ENCODE measurements around the gene DIP2B.

DNA sequence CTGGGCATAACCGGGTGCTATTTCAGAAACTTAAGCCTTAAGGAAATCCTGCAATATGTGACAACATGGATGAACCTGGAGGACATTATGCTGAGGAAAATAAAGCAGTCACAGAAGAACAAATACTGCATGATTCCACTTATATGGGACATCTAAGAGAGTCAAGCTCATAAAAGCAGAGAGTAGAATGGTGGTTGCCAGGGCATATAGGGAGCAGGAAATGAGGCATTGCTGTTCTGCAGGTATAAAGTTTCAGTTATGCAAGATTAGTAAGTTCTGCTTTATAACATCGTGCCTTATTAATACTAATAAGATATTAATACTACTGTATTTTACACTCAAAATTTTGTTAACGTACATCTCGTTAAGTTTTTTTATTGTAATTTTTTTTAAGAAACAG, 134.9 kb downstream of the DIP2B start:
- TF ChIP-seq, protein P1, sequence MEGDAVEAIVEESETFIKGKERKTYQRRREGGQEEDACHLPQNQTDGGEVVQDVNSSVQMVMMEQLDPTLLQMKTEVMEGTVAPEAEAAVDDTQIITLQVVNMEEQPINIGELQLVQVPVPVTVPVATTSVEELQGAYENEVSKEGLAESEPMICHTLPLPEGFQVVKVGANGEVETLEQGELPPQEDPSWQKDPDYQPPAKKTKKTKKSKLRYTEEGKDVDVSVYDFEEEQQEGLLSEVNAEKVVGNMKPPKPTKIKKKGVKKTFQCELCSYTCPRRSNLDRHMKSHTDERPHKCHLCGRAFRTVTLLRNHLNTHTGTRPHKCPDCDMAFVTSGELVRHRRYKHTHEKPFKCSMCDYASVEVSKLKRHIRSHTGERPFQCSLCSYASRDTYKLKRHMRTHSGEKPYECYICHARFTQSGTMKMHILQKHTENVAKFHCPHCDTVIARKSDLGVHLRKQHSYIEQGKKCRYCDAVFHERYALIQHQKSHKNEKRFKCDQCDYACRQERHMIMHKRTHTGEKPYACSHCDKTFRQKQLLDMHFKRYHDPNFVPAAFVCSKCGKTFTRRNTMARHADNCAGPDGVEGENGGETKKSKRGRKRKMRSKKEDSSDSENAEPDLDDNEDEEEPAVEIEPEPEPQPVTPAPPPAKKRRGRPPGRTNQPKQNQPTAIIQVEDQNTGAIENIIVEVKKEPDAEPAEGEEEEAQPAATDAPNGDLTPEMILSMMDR (conservative IDR thresholded peaks at IDR 0.05 in 1 of 2, IDR thresholded peaks at IDR 0.05 in 1 of 2; ENCODE audit: extremely low read depth in 1 of 2, insufficient read depth in 1 of 2, low read depth in 1 of 2, low read length in 2 of 2), result no peak
- TF ChIP-seq EZH2 (IDR thresholded peaks at IDR 0.05; ENCODE audit: borderline replicate concordance, low read length), result no peak
